ENCODE results near the gene CCDC71.

GRCh38 chr3:49124203-49124602, 41.9 kb downstream of the CCDC71 start:
- TF ChIP-seq CTCF (IDR thresholded peaks at IDR 0.05) (no peak), POLR2A (IDR thresholded peaks at IDR 0.05) (no peak), EP300 (IDR thresholded peaks at IDR 0.05) (no peak), POLR2AphosphoS5 (IDR thresholded peaks at IDR 0.05) (no peak)
